Smooth muscle cell (in vitro differentiated cells): ENCODE measurements around the gene EEF2. TPM values are rescaled to one million over a fixed set of nuclear protein-coding genes. Genes with fewer than 3 reads are reported as not detected.

Experiments
- DNase-seq: peaks from one replicate; lab custom pipeline; 2025; ENCODE audit not compliant: unreplicated experiment; lab: John Stamatoyannopoulos, UW
- H2AFZ ChIP-seq: fragments of 200-600 bp; sonication (generic); 2 replicates; pipeline ENCODE4 v1.6.0; 2016; ENCODE audit warnings: antibody characterized with exemption, low read depth, mild to moderate bottlenecking
- H3F3A ChIP-seq: fragments of 200-600 bp; sonication (generic); 2 replicates; pipeline ENCODE4 v1.6.0; 2017; ENCODE audit warnings: antibody characterized with exemption, low read depth
- H3K27ac ChIP-seq: fragments of 200-600 bp; sonication (generic); 2 replicates; pipeline ENCODE4 v1.5.1; 2016; ENCODE audit warnings: low read depth, mild to moderate bottlenecking
- H3K27me3 ChIP-seq: fragments of 200-600 bp; sonication (generic); 2 replicates; pipeline ENCODE4 v1.6.1; 2016; ENCODE audit warnings: low read depth, mild to moderate bottlenecking
- H3K36me3 ChIP-seq: fragments of 200-600 bp; sonication (generic); 2 replicates; pipeline ENCODE4 v1.5.1; 2016; ENCODE audit warnings: low read depth
- H3K4me1 ChIP-seq: fragments of 200-600 bp; sonication (generic); 2 replicates; pipeline ENCODE4 v1.5.1; 2016; ENCODE audit warnings: low read depth
- H3K4me2 ChIP-seq: fragments of 200-600 bp; sonication (generic); 2 replicates; pipeline ENCODE4 v1.6.0; 2016; ENCODE audit warnings: mild to moderate bottlenecking
- H3K4me3 ChIP-seq: fragments of 200-600 bp; sonication (generic); 2 replicates; pipeline ENCODE4 v1.5.1; 2016; ENCODE audit warnings: mild to moderate bottlenecking
- H3K79me2 ChIP-seq: fragments of 200-600 bp; sonication (generic); 2 replicates; pipeline ENCODE4 v1.6.0; 2016; ENCODE audit warnings: low read depth, mild to moderate bottlenecking
- H3K9ac ChIP-seq: fragments of 200-600 bp; sonication (generic); 2 replicates; pipeline ENCODE4 v1.6.0; 2016; ENCODE audit warnings: low read depth
- H3K9me3 ChIP-seq: fragments of 200-600 bp; sonication (generic); replicated peaks from 2 replicates; pipeline ENCODE4 v1.5.1; 2016; ENCODE audit warnings: low read depth
- H4K20me1 ChIP-seq: fragments of 200-600 bp; sonication (generic); 2 replicates; pipeline ENCODE4 v1.6.0; 2016; ENCODE audit warnings: low read depth
- WGBS: methylation state at CpG from one replicate; pipeline ENCODE4 v1.1.7; 2016; ENCODE audit warnings: low lambda C conversion rate; 5-methylcytosine and 5-hydroxymethylcytosine counted together
- polyA plus RNA-seq: library from polyadenylated mRNA; unstranded; fragments of >200 nt; fragmentation: Nextera tagmentation; extraction: Ambion mirVana; gene quantifications from 2 replicates; pipeline ENCODE4 v1.2.1, GENCODE V29; 2016
- total RNA-seq: library from RNA; depleted of rRNA; stranded (reverse); fragments of >200 nt; gene quantifications from 2 replicates; pipeline ENCODE4 v1.2.3, GENCODE V29; 2014
- TF ChIP-seq, protein P1 (sequence below): fragments of 200-600 bp; sonication (generic); IDR thresholded peaks from 2 replicates; pipeline ENCODE4 v1.5.1; 2017; ENCODE audit warnings: borderline replicate concordance, mild to moderate bottlenecking, antibody characterized with exemption; ENCODE audit not compliant: insufficient read depth, poor library complexity, severe bottlenecking

EEF2 gene
- total and polyA plus RNA-seq, 2 experiments from 2014 or later, result 365 to 903 TPM

DNA sequence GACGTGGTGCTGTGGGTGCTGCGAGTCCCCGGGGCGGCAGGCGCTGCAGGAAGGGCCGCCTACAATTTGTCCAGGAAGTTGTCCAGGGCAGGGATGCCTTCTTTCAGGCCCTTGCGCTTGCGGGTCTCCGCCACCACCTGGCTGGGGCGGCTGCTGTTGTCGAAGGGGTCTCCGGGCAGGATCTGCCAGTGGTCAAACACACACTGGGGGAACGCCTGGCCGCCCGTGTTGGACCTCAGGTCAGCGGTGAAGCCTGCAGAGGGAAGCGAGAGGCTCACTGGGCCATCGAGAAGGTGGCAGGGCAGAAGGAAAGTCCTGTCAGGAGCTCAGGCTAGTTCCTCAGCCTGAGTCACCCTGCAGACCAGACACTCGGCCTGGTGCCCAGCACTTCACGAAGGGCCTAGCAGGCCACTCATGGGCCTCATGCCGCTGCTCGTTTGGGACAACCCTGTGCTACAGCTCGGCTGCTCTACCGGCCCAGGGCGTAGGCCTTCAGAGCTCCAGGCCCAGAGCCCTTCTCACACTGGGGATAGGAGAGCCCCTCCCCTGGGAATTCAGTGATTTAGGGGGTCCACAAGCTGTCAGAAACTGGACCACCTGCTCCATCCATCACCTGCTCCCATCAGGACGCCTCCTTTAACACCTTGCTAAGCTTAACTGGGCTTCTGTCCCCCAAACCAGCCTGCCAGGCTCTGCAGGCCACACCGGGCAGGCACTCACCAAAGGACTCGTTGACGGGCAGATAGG lies 8.6 kb downstream of the EEF2 start:
- Histone ChIP-seq H3K4me2 (no peak overlapping the region), H4K20me1 (peaks cover 81% of the 10 kb centered on the region), H3K36me3 (peaks cover 10% of the 10 kb centered on the region), H3K27me3 (no peaks in the 10 kb centered on the region), H3K4me1 (no peaks in the 10 kb centered on the region), H3F3A (peaks cover 68% of the 10 kb centered on the region), H3K4me3 (no peak overlapping the region), H3K9ac (no peak overlapping the region), H3K27ac (peak overlapping the region; percentile 15), H2AFZ (no peak overlapping the region), H3K9me3 (no peaks in the 10 kb centered on the region), H3K79me2 (peaks cover 66% of the 10 kb centered on the region)
- DNase-seq, result no peak
- TF ChIP-seq, protein P1, sequence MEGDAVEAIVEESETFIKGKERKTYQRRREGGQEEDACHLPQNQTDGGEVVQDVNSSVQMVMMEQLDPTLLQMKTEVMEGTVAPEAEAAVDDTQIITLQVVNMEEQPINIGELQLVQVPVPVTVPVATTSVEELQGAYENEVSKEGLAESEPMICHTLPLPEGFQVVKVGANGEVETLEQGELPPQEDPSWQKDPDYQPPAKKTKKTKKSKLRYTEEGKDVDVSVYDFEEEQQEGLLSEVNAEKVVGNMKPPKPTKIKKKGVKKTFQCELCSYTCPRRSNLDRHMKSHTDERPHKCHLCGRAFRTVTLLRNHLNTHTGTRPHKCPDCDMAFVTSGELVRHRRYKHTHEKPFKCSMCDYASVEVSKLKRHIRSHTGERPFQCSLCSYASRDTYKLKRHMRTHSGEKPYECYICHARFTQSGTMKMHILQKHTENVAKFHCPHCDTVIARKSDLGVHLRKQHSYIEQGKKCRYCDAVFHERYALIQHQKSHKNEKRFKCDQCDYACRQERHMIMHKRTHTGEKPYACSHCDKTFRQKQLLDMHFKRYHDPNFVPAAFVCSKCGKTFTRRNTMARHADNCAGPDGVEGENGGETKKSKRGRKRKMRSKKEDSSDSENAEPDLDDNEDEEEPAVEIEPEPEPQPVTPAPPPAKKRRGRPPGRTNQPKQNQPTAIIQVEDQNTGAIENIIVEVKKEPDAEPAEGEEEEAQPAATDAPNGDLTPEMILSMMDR, result no peak
- 96% methylated on average over 27 of the region's 29 CpGs for WGBS

DNA sequence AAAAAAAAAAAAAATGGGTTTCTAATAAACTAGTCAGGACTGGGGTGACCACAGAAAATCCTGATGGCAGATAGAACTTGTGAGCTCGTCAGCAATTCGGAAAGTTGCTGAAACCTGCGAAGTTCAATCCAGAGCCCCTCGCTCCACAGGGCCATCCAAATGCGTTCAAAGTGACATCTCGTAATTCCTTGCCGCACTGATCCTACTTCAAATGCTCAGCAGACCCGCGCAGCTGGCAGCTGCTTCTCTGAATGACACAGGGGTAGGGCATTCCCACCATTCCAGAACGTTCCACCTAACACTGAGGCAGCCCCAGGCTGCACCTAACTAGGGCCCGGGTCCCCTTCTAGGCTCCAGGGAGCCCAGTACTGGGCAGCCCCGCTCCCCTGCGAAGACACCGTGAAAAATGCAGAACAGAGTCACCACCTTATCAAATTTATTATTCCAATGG lies 9.6 kb downstream of the EEF2 start:
- H3K9ac ChIP-seq, result no peak overlapping the region
- H3K4me3 ChIP-seq, result no peak overlapping the region
- H2AFZ ChIP-seq, result no peak overlapping the region
- WGBS, result 93% methylated on average over 14 of the region's 14 CpGs
- peak overlapping the region; percentile 1 for H3K27ac ChIP-seq
- H3K36me3 ChIP-seq, result peaks cover 3% of the 10 kb centered on the region
- peaks cover 58% of the 10 kb centered on the region for H3K79me2 ChIP-seq
- DNase-seq, result no peak
- no peak overlapping the region for H3K4me2 ChIP-seq
- H3K9me3 ChIP-seq, result no peaks in the 10 kb centered on the region
- H3K27me3 ChIP-seq, result no peaks in the 10 kb centered on the region
- H3K4me1 ChIP-seq, result no peaks in the 10 kb centered on the region
- peaks cover 76% of the 10 kb centered on the region for H4K20me1 ChIP-seq
- TF ChIP-seq, protein P1, result no peak
- H3F3A ChIP-seq, result peaks cover 62% of the 10 kb centered on the region

DNA sequence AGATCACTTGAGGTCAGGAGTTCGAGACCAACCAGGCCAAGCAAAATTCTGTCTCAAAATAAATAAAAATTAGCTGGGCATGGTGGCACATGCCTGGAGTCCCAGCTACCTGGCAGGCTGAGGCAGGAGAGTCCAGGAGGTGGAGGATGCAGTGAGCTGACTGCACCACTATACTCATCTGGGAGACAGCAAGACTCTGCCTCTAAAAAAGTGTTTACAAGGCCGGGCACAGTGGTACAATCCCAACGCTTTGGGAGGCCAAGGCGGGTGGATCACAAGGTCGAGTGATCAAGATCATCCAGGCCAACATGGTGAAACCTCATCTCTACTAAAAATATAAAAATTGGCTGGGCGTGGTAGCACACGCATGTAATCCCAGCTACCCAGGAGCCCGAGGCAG lies 10.1 kb downstream of the EEF2 start:
- H3K9me3 ChIP-seq, result no peaks in the 10 kb centered on the region
- no peak overlapping the region for H2AFZ ChIP-seq
- H3K4me3 ChIP-seq, result no peak overlapping the region
- H3K9ac ChIP-seq, result no peak overlapping the region
- H3K79me2 ChIP-seq, result peaks cover 58% of the 10 kb centered on the region
- no peak for DNase-seq
- no peaks in the 10 kb centered on the region for H3K4me1 ChIP-seq
- peaks cover 72% of the 10 kb centered on the region for H4K20me1 ChIP-seq
- H3F3A ChIP-seq, result peaks cover 57% of the 10 kb centered on the region
- H3K36me3 ChIP-seq, result peaks cover 2% of the 10 kb centered on the region
- TF ChIP-seq, protein P1, result no peak
- H3K27me3 ChIP-seq, result no peaks in the 10 kb centered on the region
- WGBS, result 97% methylated on average over 8 of the region's 8 CpGs
- H3K4me2 ChIP-seq, result no peak overlapping the region
- H3K27ac ChIP-seq, result no peak overlapping the region
